ENCODE data around the gene SNX32. TPM values are rescaled to one million over a fixed set of nuclear protein-coding genes. Genes with fewer than 3 reads are reported as not detected.

Gene SNX32
- total and polyA plus RNA-seq, 9 of the 15 experiments (the other 6 are each of a cell fraction or from before 2014, with no cell fraction given): 0.03 TPM; not detected in 7

DNA sequence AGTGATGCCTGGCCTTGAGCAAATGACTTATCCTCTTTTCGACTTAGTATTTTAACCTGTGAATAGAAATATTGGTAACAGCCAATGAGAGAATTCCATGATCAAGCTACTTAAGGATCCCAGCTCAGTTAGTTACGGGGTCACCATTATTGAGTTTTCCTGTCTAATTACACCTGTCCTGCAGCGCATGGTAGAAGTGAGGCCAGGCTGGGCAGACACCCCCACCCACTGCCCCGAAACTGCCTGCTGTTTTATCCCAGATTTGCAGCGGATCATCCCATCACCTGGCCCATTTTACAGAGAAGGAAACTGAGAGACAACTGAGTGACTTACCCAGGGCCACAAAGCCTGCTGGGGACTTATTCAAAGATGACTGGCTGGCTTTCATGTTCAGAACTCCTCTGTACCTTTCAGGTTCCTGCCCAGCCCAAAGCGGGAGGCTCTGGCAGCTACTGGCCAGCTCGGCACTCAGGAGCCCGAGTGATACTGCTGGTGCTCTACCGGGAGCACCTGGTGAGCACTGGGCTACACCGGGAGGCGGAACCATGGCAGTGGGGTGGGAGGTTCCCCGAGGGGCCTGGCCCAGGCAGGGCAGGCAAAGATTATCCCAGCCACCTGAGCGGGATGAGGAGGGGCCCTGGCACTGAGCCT is 27.9 kb downstream of the SNX32 start:
- peaks cover 8% of the 10 kb centered on the region for H4K20me1 ChIP-seq (replicated peaks; ENCODE audit: control insufficient read depth, insufficient read depth, low read length)
- H3K36me3 ChIP-seq (ENCODE audit: control insufficient read depth, insufficient read depth, low read length): peaks cover 56% of the 10 kb centered on the region; the same call in 2 of the 3 replicates
- peak overlapping the region; percentile 96 for H3K27ac ChIP-seq (ENCODE audit: extremely low read depth, low read depth, low read length)
- H3K27me3 ChIP-seq (ENCODE audit: control insufficient read depth in 2 of 2, insufficient read depth in 2 of 2, low read length in 2 of 2): no peaks in the 10 kb centered on the region; a peak in 1 of 5 replicates
- FAIRE-seq (no peak), ATAC-seq (no peak), DNase-seq (ENCODE audit: extremely low read depth in 1 of 4, low spot score in 3 of 4) (peak in 1 of 4 experiments; percentile 16)
- H3K4me2 ChIP-seq (ENCODE audit: insufficient read depth, low read length): peak overlapping the region; percentile 95
- intact Hi-C loops (cut with micrococcal nuclease) (no loop called here), in situ Hi-C loops (cut with MboI) (no loop called here)
- peaks cover 39% of the 10 kb centered on the region for H3K79me2 ChIP-seq (ENCODE audit: control insufficient read depth, insufficient read depth, low read length)
- TF ChIP-seq RBFOX2 (IDR thresholded peaks at IDR 0.05; ENCODE audit: low read depth, low read length) (peak; percentile 66), ZNF12 (CRISPR knock-in tag; IDR thresholded peaks at IDR 0.05) (0 out of 2 replicates have a peak, but pooled peaks have one; percentile 26), ZNF263 (CRISPR knock-in tag; IDR thresholded peaks at IDR 0.05; ENCODE audit: borderline replicate concordance) (peak; percentile 78), POLR2G (IDR thresholded peaks at IDR 0.05; ENCODE audit: low read depth, low read length) (peak; percentile 68), CBFB (CRISPR knock-in tag; IDR thresholded peaks at IDR 0.05) (0 out of 2 replicates have a peak, but pooled peaks have one; percentile 11), SPI1 (IDR thresholded peaks at IDR 0.05; ENCODE audit: borderline replicate concordance, low read depth, low read length) (no peak), ATF4 (CRISPR knock-in tag; IDR thresholded peaks at IDR 0.05) (no peak)
- TF ChIP-seq, protein P1, sequence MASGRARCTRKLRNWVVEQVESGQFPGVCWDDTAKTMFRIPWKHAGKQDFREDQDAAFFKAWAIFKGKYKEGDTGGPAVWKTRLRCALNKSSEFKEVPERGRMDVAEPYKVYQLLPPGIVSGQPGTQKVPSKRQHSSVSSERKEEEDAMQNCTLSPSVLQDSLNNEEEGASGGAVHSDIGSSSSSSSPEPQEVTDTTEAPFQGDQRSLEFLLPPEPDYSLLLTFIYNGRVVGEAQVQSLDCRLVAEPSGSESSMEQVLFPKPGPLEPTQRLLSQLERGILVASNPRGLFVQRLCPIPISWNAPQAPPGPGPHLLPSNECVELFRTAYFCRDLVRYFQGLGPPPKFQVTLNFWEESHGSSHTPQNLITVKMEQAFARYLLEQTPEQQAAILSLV (tag; IDR thresholded peaks at IDR 0.05): no peak
- TF ChIP-seq, protein P2, sequence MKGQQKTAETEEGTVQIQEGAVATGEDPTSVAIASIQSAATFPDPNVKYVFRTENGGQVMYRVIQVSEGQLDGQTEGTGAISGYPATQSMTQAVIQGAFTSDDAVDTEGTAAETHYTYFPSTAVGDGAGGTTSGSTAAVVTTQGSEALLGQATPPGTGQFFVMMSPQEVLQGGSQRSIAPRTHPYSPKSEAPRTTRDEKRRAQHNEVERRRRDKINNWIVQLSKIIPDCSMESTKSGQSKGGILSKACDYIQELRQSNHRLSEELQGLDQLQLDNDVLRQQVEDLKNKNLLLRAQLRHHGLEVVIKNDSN (CRISPR knock-in tag; IDR thresholded peaks at IDR 0.05): peak; percentile 19; the same call in 1 of the 2 replicates
- peaks cover 10 to 78% of the 10 kb centered on the region in 2 experiments for H3K4me1 ChIP-seq (replicated peaks in 1 of 2; ENCODE audit: control insufficient read depth in 2 of 2, insufficient read depth in 2 of 2, low read length in 2 of 2)
- 60% methylated on average over 10 of the region's 13 CpGs for WGBS (ENCODE audit: insufficient coverage, low coverage, missing lambda C conversion rate)
- no TSS peak for BruUV-seq (replicated peaks)
- H3K9ac ChIP-seq (ENCODE audit: insufficient read depth in 1 of 2, low read depth in 2 of 2, low read length in 2 of 2): peak overlapping the region; percentile 99 to 100
- CTCF ChIA-PET (ENCODE audit: low intra/inter-chr PET ratio): no interaction called here
- H3K9me1 ChIP-seq (ENCODE audit: control insufficient read depth, insufficient read depth, low read length): no peaks in the 10 kb centered on the region
- no peak overlapping the region for H2AFZ ChIP-seq (ENCODE audit: low read depth, low read length)
- POLR2A ChIA-PET: interaction anchor here (0.9 to 5.6 kb wide), 10 partner anchors 8 to 437 kb away, joined by 3 to 151 read pairs (median 4); partner anchors contain the start of genes CCDC85B, FIBP and MALAT1
- no peaks in the 10 kb centered on the region for H3K9me3 ChIP-seq (replicated peaks; ENCODE audit: control insufficient read depth, insufficient read depth, low read depth, low read length)
- H3K4me3 ChIP-seq: peak overlapping the region; percentile 95
